SJCRH30 (cell line): ENCODE measurements around the gene GREB1L. TPM values are rescaled to one million over a fixed set of nuclear protein-coding genes. Genes with fewer than 3 reads are reported as not detected.
"Not testable (repeated sequence)": the region's sequence is repeated elsewhere in the genome, so short reads cannot be mapped to it uniquely, and the experiment has no call there.

Experiments used
- DNase-seq, 2 experiments: peaks; one replicate each; pipeline ENCODE4 v3.0.0-alpha.2; 2015 to 2020
- H3K27ac ChIP-seq: fragments of 250-450 bp; sonication (Bioruptor Pico); 2 replicates; pipeline ENCODE4 v1.5.1; 2020; ENCODE audit warnings: mild to moderate bottlenecking, moderate library complexity
- H3K27me3 ChIP-seq: fragments of 250-450 bp; sonication (Bioruptor Pico); 2 replicates; pipeline ENCODE4 v1.5.1; 2020; ENCODE audit warnings: mild to moderate bottlenecking, moderate library complexity
- H3K36me3 ChIP-seq: fragments of 250-450 bp; sonication (Bioruptor Pico); 2 replicates; pipeline ENCODE4 v1.5.1; 2020; ENCODE audit warnings: mild to moderate bottlenecking, moderate library complexity
- H3K4me1 ChIP-seq: fragments of 250-450 bp; sonication (Bioruptor Pico); 2 replicates; pipeline ENCODE4 v1.5.1; 2020; ENCODE audit warnings: mild to moderate bottlenecking, moderate library complexity
- H3K4me3 ChIP-seq: fragments of 250-450 bp; sonication (Bioruptor Pico); 2 replicates; pipeline ENCODE4 v1.5.1; 2020; ENCODE audit warnings: mild to moderate bottlenecking, moderate library complexity
- H3K9me3 ChIP-seq: fragments of 250-450 bp; sonication (Bioruptor Pico); replicated peaks from 2 replicates; pipeline ENCODE4 v1.5.1; 2020; ENCODE audit warnings: mild to moderate bottlenecking, moderate library complexity
- total RNA-seq: library from RNA; depleted of rRNA; stranded (reverse); fragments of >200 nt; shearing (Covaris generic); gene quantifications from 2 replicates; pipeline ENCODE4 v1.2.3, GENCODE V29; 2014

Gene GREB1L
- total RNA-seq, 1 experiment from 2014 or later: not detected

DNA sequence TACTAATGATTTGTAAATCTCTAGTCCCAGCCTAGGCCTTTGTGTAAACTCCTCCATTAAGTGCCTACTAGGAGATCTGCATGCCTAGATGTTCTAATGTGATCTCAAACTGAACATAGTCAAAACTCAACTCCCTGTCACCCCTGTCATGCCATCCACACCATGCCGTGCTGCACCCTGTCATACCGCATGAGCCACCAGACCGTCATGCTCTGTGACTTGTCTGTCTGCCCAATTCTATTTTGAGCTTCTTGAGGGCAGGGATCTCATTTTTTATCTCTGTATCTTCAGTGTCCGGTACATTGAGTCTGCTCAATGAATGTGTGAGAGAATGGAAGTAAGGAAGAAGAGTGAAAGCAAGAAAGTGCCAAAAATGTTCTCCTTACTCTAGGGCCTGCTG is 35.5 kb downstream of the GREB1L start:
- Histone ChIP-seq H3K36me3 (no peaks in the 10 kb centered on the region), H3K9me3 (no peaks in the 10 kb centered on the region), H3K4me1 (no peaks in the 10 kb centered on the region), H3K27me3 (no peaks in the 10 kb centered on the region), H3K4me3 (no peak overlapping the region), H3K27ac (no peak overlapping the region)
- DNase-seq: no peak

- not testable (repeated sequence) for H3K27ac ChIP-seq, H3K4me1 ChIP-seq, H3K4me3 ChIP-seq, H3K9me3 ChIP-seq, H3K36me3 ChIP-seq, H3K27me3 ChIP-seq, DNase-seq
These were observed 36.2 kb downstream of the GREB1L start for GRCh38 chr18:21278218-21278617.

DNA sequence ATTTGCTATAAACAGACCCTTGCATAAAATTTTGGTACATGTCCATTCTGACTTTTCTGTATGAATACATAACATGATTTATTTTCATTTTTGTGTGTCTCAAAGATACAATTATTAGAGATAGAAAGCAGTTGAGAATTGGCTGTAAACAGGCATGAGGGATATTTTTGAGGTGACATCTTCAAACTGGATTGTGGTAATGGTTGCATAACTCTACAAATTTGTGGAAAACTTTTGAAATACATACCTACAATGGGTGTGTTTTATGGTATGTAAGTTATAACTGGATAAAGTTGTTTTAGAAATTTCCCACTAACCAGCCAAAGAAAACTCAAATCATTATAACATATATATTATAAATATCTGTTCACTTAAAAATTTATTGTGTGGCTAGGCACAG is 39.6 kb downstream of the GREB1L start:
- H3K4me1 ChIP-seq: no peaks in the 10 kb centered on the region
- no peaks in the 10 kb centered on the region for H3K36me3 ChIP-seq
- no peaks in the 10 kb centered on the region for H3K27me3 ChIP-seq
- H3K9me3 ChIP-seq: no peaks in the 10 kb centered on the region
- no peak overlapping the region for H3K4me3 ChIP-seq
- H3K27ac ChIP-seq: no peak overlapping the region
- no peak for DNase-seq

GRCh38 chr18:21284540-21284939 is 42.5 kb downstream of the GREB1L start:
- no peak overlapping the region for H3K4me3 ChIP-seq
- no peaks in the 10 kb centered on the region for H3K9me3 ChIP-seq
- no peak for DNase-seq
- H3K36me3 ChIP-seq: no peaks in the 10 kb centered on the region
- no peak overlapping the region for H3K27ac ChIP-seq
- no peaks in the 10 kb centered on the region for H3K27me3 ChIP-seq
- H3K4me1 ChIP-seq: no peaks in the 10 kb centered on the region

GRCh38 chr18:21289827-21290226 is 47.8 kb downstream of the GREB1L start:
- no peaks in the 10 kb centered on the region for H3K27me3 ChIP-seq
- H3K27ac ChIP-seq: no peak overlapping the region
- no peaks in the 10 kb centered on the region for H3K9me3 ChIP-seq
- H3K4me3 ChIP-seq: no peak overlapping the region
- no peak for DNase-seq
- H3K4me1 ChIP-seq: no peaks in the 10 kb centered on the region
- H3K36me3 ChIP-seq: no peaks in the 10 kb centered on the region

GRCh38 chr18:21291106-21291505 is 49.1 kb downstream of the GREB1L start:
- H3K4me1 ChIP-seq: no peaks in the 10 kb centered on the region
- no peaks in the 10 kb centered on the region for H3K36me3 ChIP-seq
- DNase-seq: no peak
- no peak overlapping the region for H3K27ac ChIP-seq
- H3K9me3 ChIP-seq: no peaks in the 10 kb centered on the region
- no peaks in the 10 kb centered on the region for H3K27me3 ChIP-seq
- no peak overlapping the region for H3K4me3 ChIP-seq

DNA sequence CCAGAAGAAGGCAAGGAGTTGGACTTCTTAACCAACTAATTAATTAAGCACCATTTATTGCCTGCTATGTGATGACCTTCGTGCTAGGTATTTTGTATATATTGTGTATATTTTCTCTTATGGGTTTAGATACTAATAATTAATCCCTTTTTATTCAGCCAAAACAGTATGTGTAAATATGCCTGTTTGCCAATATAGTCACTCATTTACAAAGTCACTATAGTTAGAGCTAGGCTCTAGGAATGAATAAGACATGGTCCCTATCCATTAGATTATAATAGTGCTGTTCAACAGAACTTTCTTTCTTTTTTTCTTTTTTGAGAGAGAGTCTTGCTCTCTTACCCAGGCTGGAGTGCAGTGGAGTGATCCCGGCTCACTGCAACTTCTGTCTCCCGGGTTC is 51.4 kb downstream of the GREB1L start:
- H3K27me3 ChIP-seq: no peaks in the 10 kb centered on the region
- no peak for DNase-seq
- H3K4me1 ChIP-seq: no peaks in the 10 kb centered on the region

GRCh38 chr18:21295101-21295500 is 53.1 kb downstream of the GREB1L start:
- Histone ChIP-seq H3K36me3 (no peaks in the 10 kb centered on the region), H3K27me3 (no peaks in the 10 kb centered on the region), H3K4me3 (no peak overlapping the region), H3K9me3 (no peaks in the 10 kb centered on the region), H3K27ac (no peak overlapping the region), H3K4me1 (no peaks in the 10 kb centered on the region)
- DNase-seq: no peak

More for the DNA sequence above, 51.4 kb downstream of the GREB1L start:
- Histone ChIP-seq H3K36me3 (no peaks in the 10 kb centered on the region), H3K4me3 (no peak overlapping the region), H3K9me3 (no peaks in the 10 kb centered on the region), H3K27ac (no peak overlapping the region)

GRCh38 chr18:21296045-21296444 is 54.0 kb downstream of the GREB1L start:
- Histone ChIP-seq H3K27me3 (no peaks in the 10 kb centered on the region), H3K9me3 (no peaks in the 10 kb centered on the region), H3K36me3 (no peaks in the 10 kb centered on the region), H3K4me1 (no peaks in the 10 kb centered on the region), H3K27ac (no peak overlapping the region), H3K4me3 (no peak overlapping the region)
- DNase-seq: no peak

DNA sequence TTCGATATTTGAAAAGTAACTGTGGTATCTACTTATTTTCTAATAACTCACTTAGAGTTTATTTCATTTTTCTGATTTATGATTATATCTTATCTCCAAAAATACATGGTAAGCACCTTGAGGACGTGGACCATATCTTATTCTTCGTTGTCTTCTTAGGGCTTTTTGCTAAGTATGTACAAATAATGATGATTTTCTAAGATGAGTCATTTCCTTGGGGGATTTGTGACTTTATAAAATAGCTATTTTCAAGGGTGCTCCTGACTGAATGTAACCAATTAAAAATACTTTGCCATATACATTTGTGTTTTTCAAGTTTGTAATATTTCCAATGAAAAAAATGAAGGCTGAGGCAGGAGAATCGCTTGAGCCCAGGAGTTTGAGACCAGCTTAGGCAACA is 56.3 kb downstream of the GREB1L start:
- H3K4me1 ChIP-seq: no peaks in the 10 kb centered on the region
- no peak for DNase-seq
- no peaks in the 10 kb centered on the region for H3K9me3 ChIP-seq
- H3K36me3 ChIP-seq: no peaks in the 10 kb centered on the region
- H3K4me3 ChIP-seq: no peak overlapping the region
- no peak overlapping the region for H3K27ac ChIP-seq
- H3K27me3 ChIP-seq: no peaks in the 10 kb centered on the region

- Histone ChIP-seq H3K36me3 (no peaks in the 10 kb centered on the region), H3K4me3 (no peak overlapping the region), H3K27ac (no peak overlapping the region), H3K4me1 (no peaks in the 10 kb centered on the region), H3K27me3 (no peaks in the 10 kb centered on the region), H3K9me3 (no peaks in the 10 kb centered on the region)
- DNase-seq: no peak
These were observed 58.2 kb downstream of the GREB1L start for GRCh38 chr18:21300035-21300907.

DNA sequence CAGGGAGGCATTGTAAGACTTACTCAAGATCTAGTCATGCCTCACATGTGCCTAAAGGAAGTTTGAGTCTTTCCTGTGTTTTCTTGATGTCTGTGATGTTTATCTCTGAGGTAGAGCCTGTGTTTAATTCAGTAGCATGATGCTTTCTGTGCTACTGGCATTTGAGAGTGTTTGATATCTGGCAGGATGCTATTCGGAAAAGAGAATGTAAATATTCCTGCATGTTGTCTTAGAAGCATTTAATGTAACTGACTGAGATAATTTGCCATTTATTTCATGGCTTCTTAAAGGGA is 58.8 kb downstream of the GREB1L start:
- H3K27ac ChIP-seq: no peak overlapping the region
- no peaks in the 10 kb centered on the region for H3K27me3 ChIP-seq
- H3K4me3 ChIP-seq: no peak overlapping the region
- no peak for DNase-seq
- H3K9me3 ChIP-seq: no peaks in the 10 kb centered on the region
- H3K4me1 ChIP-seq: no peaks in the 10 kb centered on the region
- H3K36me3 ChIP-seq: no peaks in the 10 kb centered on the region

- Histone ChIP-seq H3K9me3 (no peaks in the 10 kb centered on the region), H3K27ac (no peak overlapping the region), H3K4me1 (no peaks in the 10 kb centered on the region), H3K27me3 (no peaks in the 10 kb centered on the region), H3K4me3 (no peak overlapping the region), H3K36me3 (no peaks in the 10 kb centered on the region)
- no peak for DNase-seq
These were observed 61.4 kb downstream of the GREB1L start for GRCh38 chr18:21303445-21303844.

GRCh38 chr18:21303895-21304294 is 61.9 kb downstream of the GREB1L start:
- H3K4me3 ChIP-seq: no peak overlapping the region
- no peaks in the 10 kb centered on the region for H3K36me3 ChIP-seq
- no peaks in the 10 kb centered on the region for H3K27me3 ChIP-seq
- H3K4me1 ChIP-seq: no peaks in the 10 kb centered on the region
- H3K9me3 ChIP-seq: no peaks in the 10 kb centered on the region
- H3K27ac ChIP-seq: no peak overlapping the region
- no peak for DNase-seq

DNA sequence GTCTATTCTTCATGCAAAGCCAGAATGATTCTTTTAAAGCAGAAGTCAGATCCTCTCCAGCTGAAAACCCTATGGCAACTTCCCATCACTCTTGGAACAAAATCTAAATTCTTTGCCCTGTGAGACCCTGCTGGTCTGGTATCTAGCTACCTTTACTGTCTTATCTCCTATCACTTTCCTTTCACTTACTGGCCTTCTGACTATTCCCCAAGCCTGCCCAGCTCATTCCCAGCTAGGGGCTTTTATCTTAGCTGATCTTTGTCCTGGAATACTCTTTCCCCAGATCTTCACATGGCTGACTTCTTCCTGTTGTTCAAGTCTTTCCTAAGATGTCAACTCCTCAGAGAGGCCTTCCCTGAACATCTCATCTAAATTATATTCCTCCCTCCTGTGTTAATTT is 63.6 kb downstream of the GREB1L start:
- Histone ChIP-seq H3K9me3 (no peaks in the 10 kb centered on the region), H3K36me3 (no peaks in the 10 kb centered on the region), H3K4me3 (no peak overlapping the region), H3K4me1 (no peaks in the 10 kb centered on the region), H3K27ac (no peak overlapping the region), H3K27me3 (no peaks in the 10 kb centered on the region)
- DNase-seq: no peak

- no peak overlapping the region for H3K4me3 ChIP-seq
- no peaks in the 10 kb centered on the region for H3K36me3 ChIP-seq
- DNase-seq: no peak
- no peak overlapping the region for H3K27ac ChIP-seq
- no peaks in the 10 kb centered on the region for H3K9me3 ChIP-seq
- H3K27me3 ChIP-seq: no peaks in the 10 kb centered on the region
- H3K4me1 ChIP-seq: no peaks in the 10 kb centered on the region
These were observed 64.3 kb downstream of the GREB1L start for GRCh38 chr18:21306368-21306767.
